NCI-H2171 treated with DMSO at 0.1 percent for 48 hours (cell line): ENCODE measurements around the gene DENND1A.

Experiments
- DNase-seq: peaks from one replicate; lab custom pipeline; 2025; lab: John Stamatoyannopoulos, UW

DENND1A gene

DNA sequence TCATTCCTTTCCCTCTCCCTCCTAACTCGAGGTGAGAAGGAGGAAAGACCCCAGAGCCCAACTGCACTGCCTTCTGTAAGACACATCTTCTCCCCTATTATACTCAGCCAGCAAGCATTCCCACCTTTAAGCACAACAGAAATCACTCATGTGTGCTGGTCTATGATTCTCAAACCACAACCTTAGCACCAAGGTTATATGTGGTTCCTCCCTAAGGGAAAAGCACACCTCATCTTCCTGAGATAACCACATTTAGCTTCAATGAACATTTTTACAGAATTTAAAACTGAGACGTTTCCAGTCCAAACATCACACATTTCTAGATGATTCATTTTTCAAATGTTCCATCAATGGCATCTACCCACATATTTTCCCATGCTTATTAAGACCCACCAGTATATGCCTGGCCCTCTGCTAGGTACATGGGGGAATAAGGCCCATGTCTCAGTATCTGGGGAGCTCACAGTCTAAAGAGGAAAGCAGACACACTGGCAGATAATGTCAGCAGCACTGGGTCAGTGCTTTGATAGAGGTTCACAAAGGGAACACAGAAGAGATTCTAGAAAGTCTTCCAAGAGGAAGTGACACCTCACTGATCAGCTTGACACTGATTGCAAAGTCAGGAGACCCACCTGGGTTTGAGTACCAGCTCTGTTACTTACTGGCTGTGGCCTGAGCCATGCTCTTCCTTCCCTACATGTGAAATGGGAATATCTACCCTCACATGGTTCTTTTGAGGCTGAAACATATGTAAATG lies 245.4 kb downstream of the DENND1A start:
- no peak for DNase-seq

DNA sequence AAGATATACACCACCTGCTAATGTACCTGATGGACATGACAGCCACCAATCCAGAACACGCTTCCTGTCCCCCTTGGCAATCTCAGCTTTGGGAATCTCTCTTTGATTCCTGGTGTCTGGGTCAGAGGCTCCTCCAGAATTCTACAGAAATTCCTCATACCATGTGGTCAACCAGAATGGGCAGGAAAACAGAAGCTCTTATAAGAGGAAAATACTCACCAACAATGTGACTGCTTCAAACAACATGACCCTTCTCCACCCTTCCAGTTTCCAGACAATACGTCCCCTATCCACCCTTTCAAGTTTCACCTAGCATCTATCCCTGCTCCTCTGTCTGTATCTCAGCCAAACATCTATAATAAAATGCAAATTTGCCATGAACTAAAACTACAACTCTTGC lies 247.2 kb downstream of the DENND1A start:
- DNase-seq = no peak

DNA sequence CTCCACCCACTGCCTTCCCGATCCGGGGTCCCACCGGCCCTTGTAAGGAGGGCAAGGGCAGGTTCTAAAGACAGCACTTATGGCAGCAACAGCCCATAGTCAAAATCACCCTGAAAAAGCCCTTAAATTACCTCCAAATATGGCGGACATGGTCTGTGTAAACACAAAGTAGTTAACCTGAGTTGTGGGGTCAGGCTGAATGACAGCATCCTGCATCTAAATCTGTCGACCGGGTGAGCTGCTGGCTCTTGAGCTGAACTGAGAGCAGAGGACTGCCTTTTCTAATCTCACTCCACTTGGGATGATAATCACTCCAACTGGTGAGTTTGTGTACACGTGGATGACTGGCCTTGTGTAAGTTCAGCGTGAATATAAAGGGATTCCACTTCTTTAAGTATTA lies 249.6 kb downstream of the DENND1A start:
- no peak for DNase-seq

DNA sequence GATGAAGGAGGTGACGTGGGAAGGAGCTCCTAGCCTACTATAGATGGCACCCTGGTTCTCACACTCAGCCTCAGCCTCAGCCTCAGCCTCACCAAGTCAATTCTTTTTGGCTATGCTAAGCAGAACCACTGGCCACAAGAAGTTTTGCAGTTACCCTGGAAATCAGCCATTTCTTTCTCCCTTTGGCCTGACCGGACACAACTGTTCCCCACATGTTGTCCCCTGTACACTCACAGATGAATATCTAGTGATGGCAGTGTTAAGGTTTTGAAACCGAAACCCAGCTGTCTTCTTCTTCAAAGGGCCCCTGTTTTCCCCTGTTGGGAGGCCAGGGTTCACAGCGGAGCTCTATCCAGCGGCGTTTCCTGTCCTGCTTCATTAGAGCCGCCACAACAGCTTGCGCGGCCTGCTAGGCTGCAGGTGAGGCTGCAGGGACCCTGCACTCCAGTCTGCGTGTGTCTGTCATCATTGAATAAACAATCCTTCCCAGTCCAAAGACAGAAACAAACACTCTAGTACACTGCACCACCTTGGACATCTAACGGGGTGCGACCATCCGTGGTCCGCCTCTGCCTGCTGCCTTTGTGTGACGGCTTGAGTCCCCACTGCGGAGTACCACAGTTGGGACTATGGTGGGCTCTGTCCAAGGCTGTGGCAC lies 250.5 kb downstream of the DENND1A start:
- DNase-seq = no peak

DNA sequence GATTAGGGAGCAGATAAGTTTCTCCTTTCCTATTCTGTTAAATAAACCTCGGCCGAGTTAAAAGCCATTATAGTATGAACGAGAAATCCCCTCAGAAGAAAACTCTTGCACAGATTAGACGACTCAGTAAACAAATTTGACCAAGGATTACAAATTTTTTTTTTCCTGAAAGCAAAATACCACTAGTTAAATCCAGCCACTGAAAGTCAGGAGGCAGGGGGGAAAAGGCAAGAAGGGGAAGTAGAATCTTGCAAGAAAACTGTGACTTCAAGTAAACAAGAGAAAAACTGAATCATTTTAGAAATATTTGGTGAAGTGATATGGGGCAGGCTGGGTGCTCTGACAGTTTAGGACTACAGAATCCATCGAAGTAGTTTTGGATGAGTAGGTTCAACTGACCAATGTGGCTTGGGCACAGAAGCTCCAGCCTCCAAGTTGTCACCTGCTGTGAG lies 251.0 kb downstream of the DENND1A start:
- DNase-seq = no peak

DNA sequence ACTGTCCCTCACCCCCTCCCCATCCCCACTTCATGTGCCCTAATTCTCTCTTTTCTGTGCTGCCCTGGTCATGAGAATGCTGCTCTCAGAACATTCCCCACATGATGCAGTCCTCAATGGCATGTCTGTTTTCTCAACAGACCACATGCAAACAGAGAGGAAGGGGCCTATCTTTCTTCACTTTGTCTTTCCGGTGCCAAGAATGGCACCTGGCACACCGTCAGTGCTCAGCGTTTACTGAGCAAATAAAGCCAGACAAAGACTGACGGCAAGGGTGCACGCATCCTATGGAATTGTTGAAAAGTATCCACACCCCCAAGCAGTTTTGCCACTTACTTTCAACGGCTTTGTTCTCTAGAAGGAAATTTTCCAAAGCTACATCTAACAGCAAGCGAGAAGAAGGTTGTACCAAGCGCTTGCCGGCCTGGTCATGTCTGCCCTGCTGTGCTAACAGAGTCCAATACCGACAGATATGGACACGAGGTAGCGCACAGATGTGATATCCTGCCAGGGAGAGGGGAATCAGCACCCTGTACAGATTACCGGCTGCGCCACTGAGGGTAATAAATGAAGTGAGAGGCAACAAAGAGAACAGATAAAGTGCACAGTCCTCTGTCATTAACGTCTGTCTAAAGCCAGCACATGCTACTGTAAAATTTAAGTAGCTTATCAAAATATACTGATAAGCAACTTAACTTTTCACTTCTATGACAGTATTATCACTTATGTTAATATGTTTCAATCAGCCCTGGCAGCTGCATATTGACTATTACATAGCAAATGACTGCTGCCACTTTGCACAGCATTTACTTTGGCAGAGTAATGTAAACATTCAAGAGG lies 251.7 kb downstream of the DENND1A start:
- no peak for DNase-seq

DNA sequence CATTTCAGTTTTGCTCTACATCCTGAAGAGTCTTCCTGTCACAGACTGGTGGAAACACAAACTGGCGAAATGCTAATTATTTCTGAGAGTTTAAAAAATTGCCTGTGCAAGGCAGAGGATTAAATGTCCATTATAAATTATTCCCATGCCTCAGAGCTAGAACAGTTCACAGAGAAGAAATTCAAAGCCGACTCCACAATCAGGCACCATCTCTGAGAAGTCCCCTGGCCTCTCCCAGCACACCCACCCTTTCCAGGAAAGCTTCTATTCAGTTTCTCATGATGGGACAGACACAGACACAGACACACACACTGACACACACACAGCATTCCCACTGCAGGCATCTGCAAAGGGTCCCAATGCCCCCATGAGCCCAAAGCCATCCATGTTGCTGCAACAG lies 253.1 kb downstream of the DENND1A start:
- DNase-seq = no peak

DNA sequence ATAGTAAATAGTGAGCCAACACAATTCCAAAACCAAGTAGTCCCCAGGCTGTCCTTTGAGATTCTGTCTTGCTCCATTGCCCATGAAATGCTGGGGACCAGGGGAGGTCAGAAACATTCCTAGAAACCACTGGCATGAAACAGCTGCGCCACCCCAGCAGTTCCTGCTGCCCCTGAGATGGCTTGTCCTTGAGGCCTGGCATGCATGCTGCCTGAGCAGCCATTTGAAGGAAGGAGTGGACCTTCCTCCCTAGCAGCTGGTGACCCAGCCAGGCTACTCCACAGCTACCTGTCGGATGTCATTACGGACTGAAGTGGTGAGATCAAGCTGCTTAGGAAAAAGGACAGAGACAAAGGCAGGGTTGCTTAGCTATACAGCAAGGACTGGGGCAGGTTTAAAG lies 260.6 kb downstream of the DENND1A start:
- DNase-seq = no peak

DNA sequence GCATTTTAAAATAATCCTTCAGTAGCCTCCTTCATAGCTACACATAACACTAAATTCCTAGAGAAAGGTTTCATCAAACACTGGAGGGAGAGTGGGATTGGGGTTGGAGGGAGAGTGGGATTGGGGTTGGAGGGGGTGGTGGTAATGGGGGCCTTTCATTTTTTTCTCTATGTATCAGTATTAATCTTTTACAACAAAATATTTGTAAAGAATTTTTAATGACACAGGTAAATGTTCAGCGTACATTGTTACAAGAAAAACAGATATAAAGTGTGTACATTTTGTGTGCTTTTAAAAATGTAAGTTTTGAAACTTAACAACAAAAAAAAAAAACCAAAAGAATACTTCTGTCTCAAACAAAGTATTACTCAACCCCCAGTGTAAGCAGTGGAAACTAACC lies 266.4 kb downstream of the DENND1A start:
- no peak for DNase-seq

DNA sequence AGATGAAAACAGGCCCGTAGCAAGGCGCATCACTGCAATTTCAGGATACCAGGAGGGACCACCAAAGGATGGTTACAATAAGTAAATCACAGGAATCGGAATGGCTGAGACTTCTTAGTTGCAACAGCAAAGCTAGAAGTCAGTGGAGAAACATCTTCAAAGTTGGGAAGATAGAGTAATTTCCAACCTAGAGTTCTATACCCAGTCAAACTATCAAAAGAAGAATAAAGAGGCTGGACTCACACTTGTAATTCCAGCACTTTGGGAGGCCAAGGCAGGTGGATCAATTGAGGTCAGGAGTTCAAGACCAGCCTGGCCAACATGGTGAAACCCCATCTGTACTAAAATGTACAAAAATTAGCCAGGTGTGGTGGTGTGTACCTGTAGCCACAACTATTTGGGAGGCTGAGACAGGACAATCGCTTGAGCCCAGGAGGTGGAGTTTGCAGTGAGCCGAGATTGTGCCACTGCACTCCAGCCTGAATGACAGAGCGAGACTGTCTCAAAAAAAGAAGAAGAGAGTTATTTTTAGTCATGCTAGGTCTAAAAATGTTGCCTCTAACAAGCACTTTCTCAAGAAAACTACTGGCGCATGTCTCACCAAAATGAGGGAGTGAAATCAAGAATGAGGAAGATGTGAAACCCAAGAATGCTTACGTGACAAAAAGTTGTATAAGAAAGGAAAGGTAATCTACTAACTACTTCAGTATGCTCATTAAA lies 267.7 kb downstream of the DENND1A start:
- DNase-seq = no peak

DNA sequence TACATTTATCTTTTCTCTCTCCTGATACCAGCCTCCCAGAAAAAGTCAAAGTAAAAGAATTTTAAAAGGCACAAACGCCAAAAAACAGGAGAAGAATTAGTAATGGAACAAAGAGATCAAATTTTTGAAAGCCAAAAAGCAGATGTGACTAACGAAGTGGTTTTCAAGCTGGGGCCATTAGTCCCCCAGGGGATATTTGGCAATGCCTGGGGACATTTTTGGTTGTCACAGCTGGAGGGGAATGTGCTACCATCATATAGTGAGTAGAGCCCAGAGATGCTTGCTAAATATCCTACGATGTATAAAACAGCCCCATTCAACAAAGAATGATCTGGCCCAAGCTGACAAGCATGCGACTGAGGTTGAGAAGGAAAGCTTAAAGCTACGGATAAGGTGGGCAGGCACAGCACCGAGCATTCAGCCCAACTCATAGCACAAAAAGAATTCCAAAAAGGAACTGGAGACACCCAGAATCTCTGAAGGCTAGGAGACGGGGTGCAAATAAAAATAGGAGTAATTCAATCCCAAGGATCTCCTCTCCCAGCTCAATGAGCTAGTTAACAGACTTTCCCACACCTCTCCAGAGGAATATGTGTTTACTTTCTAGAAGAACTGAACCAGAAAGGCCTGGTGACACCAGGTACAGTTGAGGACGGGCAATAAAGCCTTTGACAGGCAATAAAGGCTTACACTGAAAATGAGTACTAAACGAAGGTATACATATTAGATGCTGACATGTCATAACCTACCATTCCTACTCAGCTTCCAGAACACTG lies 269.0 kb downstream of the DENND1A start:
- DNase-seq = peak; percentile 7

DNA sequence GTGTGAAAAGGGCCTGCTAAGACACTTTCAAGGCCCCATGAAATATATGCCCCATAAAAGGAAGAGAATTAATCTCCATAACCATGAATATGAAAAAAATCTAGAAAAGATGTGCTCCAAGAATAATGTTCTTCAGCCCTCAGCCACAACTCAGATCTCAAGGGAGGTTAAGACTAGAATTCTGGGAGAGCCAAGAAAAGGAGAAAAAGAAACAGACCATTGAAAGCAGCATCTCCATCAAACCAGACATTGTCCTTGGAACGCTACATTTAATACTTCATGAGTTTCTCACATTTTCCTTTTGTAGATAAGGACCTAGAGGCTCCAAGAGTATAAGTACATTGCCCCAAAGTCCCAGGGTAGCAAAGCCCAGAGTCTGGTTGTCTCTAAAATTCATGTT lies 270.6 kb downstream of the DENND1A start:
- no peak for DNase-seq

DNA sequence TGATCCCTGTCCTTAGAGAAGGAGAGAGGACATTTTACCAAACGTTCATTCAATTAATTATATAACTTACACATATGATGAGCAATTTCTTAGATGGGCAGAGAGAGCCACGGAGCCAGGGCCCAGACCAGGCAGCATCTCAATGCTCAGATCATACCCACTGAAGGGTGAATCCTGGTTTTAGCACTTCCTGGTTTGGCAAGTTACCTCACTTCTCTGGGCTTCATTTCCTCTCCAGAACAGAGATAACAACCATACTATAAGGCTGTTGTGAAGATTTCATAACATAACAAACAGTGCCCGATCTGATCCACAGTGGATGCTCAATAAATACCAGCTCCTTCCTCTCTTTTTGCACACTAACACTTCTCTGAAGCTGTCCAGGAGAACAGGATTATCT lies 271.1 kb downstream of the DENND1A start:
- DNase-seq = no peak

DNA sequence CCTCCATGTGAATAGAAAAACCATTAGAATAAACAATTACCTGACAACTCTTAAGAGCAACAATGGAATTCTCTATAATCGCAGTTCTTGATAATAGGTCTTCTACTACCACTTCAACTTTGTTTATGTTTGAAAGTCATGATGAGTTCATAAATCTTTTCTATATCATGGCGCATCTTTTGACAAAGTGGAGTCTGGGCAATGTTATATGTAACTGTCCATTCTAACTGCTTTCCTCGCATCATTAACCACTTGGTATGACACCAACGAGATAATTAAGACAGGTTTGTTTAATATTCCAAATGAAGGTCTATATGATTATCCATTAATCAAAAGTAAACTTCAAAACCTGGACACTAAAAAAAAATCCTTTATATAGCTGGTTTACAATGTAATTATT lies 272.0 kb downstream of the DENND1A start:
- DNase-seq = no peak

DNA sequence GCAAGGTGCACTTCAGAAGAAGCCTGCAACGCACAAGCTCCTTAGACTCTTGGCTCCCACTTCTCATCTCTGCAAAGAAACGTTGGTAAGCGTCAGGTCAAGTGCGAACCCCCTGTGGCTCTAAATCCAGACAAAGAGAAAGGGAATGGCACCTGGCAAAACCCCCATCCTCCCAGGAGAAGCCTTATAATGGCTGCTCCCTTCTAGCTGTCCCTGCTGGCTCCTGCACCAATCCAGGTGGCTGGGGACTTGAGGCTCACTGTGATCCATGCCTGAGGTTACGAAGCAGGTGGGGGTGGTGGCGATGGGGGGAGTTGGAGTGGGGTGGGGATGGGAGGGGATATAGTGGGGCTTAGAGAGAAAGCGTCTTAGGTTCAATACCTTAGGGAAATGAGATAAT lies 272.8 kb downstream of the DENND1A start:
- DNase-seq = peak; percentile 73

DNA sequence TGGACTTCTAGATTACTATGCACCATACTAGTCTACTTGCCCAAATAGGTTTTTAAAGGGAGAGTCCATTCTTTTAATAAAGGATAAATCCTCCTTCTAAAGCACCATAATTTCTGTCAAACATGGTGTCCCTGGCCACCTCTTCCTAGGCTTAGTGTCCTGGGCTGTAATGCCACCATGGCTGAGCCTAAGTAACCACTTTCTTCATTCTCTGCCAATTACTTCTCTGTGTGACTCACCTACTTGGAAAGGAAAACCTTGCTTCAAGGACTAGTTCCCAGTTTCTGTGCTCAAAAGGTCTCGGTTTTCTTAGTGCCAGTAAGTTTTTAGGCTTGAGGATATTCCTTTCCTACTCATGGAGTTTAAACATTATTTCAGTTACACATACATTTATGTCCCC lies 273.4 kb downstream of the DENND1A start:
- DNase-seq = no peak

DNA sequence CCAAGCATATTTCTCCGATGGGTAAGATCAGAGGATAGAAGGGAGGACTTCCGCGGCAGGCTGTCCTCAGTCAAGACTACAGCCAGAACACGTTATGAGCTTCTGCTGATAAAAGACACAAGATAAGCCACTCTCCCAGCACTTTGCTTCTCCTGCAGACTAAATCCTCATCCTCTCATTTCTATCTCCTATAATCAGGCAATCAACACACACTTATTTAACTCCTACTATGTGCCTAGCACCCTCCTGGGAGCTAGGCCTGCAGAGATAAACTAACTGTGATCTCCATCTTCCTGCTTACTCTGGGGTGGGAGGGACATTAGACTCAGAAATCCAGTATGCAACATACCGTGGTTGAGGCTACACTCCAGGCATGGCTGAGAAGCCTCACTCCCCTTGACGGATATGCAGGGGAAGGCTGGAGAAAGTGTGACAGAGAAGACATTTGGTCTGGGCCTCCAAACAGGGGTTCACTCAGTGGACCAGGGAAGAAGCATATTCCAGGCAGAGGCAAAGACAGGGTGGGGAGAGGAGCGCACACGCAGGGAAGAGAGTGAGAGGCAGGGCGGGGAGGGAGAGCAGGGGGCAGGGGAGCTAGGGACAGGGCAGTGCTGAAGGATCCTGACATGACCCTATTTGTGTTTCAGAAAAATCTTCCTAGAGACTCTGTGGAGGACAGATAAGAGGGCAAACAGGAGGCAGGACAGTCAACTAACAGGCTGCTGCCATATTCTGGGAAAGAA lies 274.1 kb downstream of the DENND1A start:
- DNase-seq = no peak

DNA sequence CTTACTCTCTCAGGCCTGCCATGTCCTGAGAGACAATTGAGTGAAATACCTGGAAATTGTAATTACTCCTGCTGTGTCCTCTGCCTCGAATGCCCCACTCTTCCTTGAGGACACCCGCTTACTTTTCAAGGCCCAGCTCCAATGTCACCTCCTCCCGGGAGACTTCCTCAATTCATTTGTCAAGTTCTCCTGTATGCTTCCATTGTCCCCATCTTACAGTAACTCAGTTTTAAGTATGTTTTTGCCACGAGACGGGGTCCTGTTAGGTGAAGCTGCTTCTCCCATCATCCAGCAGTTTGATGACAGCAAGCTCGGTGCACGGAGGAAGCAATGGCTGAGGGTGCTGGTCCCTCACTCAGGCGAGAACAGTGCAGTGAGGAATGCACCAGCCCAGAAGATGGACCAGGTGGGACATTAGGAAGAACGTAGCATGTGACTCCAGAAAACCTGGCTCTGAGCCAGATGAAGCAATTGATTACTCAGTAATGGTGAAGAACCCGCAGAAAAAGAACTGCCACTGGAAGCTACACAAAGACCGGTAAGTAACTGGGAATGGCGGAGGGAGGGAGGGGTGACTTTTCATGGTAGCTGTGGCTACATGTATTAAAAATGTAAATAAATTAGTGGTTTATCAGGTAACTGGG lies 274.8 kb downstream of the DENND1A start:
- peak; percentile 28 for DNase-seq

DNA sequence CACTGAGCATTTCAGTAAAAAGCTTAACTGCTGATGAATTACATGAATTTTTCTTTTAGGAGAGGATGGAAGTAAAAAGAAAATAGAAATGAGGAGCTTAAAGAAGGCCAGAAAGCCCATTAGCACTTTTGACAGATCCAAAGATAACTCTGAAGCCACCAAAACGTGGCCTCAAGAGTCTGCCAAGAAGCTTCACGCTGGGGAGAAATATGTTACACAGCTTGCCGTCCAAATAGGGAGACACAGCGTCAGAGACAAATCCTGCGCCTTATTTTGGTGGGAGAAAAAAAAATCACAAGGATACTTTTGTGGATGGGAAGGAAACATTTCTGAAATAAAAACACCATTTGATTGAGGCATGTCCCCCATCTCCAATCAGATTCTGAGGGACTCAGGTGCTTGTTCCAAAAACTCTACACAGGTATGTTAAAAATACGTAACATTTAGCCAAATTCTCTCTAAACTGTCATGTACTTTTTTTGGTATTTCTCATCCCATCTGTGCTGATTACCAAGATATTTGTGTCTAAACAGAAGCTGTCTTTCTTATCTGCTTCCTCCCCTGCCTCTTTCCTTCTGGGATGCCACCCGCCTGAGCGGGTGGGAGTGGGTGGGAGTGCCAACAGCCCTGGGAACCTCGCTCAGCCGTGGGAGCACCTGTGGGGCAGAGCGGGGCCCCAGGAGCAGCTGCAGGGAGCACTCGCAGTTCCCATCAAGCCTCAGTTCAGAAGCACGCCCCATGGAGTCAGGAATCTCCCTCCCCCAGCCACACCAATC lies 275.5 kb downstream of the DENND1A start:
- no peak for DNase-seq
